Lung (tissue), 12 donors: ENCODE data around the gene ART1. TPM values are rescaled to one million over a fixed set of nuclear protein-coding genes. Genes with fewer than 3 reads are reported as not detected.

Source experiments
- ATAC-seq: fragments of 200-7000 bp; cut with Tn5 transposase; one replicate; pipeline ENCODE4 v1.9.1; 2020; ENCODE audit warnings: moderate number of reproducible peaks; ENCODE audit not compliant: insufficient read depth, low FRiP score
- DNase-seq, 3 donors: peaks; one replicate each; pipeline ENCODE4 v3.0.0-alpha.2; 2013 to 2017
- H3K27ac ChIP-seq, 2 donors: one replicate each; pipeline ENCODE4 v1.5.1; 2013; ENCODE audit warnings: mild to moderate bottlenecking in 2 of 2, moderate library complexity in 2 of 2, control low read depth in 1 of 2, inconsistent platforms in 1 of 2, low read depth in 1 of 2, low read length in 1 of 2
- H3K27me3 ChIP-seq, 3 donors: one replicate each; pipeline ENCODE4 v1.5.1; 2013; ENCODE audit warnings: low read length in 2 of 3; ENCODE audit not compliant: control insufficient read depth in 3 of 3, insufficient read depth in 3 of 3
- H3K36me3 ChIP-seq, 4 donors: one replicate each; pipeline ENCODE4 v1.5.1; 2013; ENCODE audit warnings: low read length in 4 of 4, mild to moderate bottlenecking in 1 of 4, moderate library complexity in 1 of 4; ENCODE audit not compliant: control insufficient read depth in 4 of 4, insufficient read depth in 4 of 4
- H3K4me1 ChIP-seq, 5 donors: one replicate each; pipeline ENCODE4 v1.5.1; 2013; ENCODE audit warnings: low read length in 5 of 5, mild to moderate bottlenecking in 2 of 5, moderate library complexity in 1 of 5; ENCODE audit not compliant: control insufficient read depth in 5 of 5, insufficient read depth in 5 of 5
- H3K4me3 ChIP-seq: one replicate; pipeline ENCODE4 v1.5.1; 2013; ENCODE audit warnings: mild to moderate bottlenecking, control low read depth, moderate library complexity
- H3K9ac ChIP-seq, 2 donors: one replicate each; pipeline ENCODE4 v1.5.1; 2013; ENCODE audit warnings: low read length in 2 of 2, control low read depth in 1 of 2; ENCODE audit not compliant: insufficient read depth in 1 of 2
- H3K9me3 ChIP-seq, 4 donors: one replicate each; pipeline ENCODE4 v1.5.1; 2013; ENCODE audit warnings: low read length in 3 of 4, mild to moderate bottlenecking in 1 of 4, moderate library complexity in 1 of 4; ENCODE audit not compliant: control insufficient read depth in 4 of 4, insufficient read depth in 3 of 4
- CTCF ChIP-seq: IDR thresholded peaks from 2 replicates; pipeline ENCODE4 v1.5.1; 2012; ENCODE audit warnings: mild to moderate bottlenecking; ENCODE audit errors: control extremely low read depth, extremely low read depth
- WGBS, 2 donors: extraction: QIAGEN DNeasy Blood & Tissue Kit; methylation state at CpG; one replicate each; pipeline ENCODE4 v1.1.7; 2013; 5-methylcytosine and 5-hydroxymethylcytosine counted together
- polyA plus RNA-seq, 2 donors: library from polyadenylated mRNA; stranded (reverse); fragments of 200-250 nt; gene quantifications; one replicate each; pipeline ENCODE4 v1.2.1, GENCODE V29; 2013
- total RNA-seq, 2 donors: library from RNA; depleted of rRNA in 1 of 2; stranded (reverse); fragments of >200 nt in 1 of 2; gene quantifications; one replicate each; pipeline ENCODE4 v1.2.1, GENCODE V29; 2014 to 2021
- donor health status: control.
- donor health status: control.
- donor health status: Bipolar disorder and iron deficiency.
- donor health status: healthy.
- donor health status: DM: yes; HTN: yes; CAD: no.

The ART1 gene
- total and polyA plus RNA-seq, 4 donors: 0.14 to 0.80 (median 0.68) TPM; not detected in 1

GRCh38 chr11:3638513-3638912 is 6.4 kb upstream of the ART1 start:
- no peak overlapping the region for H3K9ac ChIP-seq
- TF ChIP-seq CTCF: no peak
- no peak overlapping the region for H3K27ac ChIP-seq
- H3K36me3 ChIP-seq: no peaks in the 10 kb centered on the region
- H3K4me3 ChIP-seq: no peak overlapping the region
- no peaks in the 10 kb centered on the region for H3K9me3 ChIP-seq
- H3K4me1 ChIP-seq: peaks cover 0 to 10% (median 4%) of the 10 kb centered on the region in 5 donors
- H3K27me3 ChIP-seq: no peaks in the 10 kb centered on the region
- DNase-seq: no peak
- ATAC-seq: no peak
- WGBS, 2 donors: 87 to 89% methylated on average over 5 of the region's 5 CpGs

- DNase-seq (no peak), ATAC-seq (no peak)
- no peak overlapping the region for H3K9ac ChIP-seq
- H3K27ac ChIP-seq: no peak overlapping the region
- no peaks in the 10 kb centered on the region for H3K27me3 ChIP-seq
- 94 to 97% methylated on average over 14 of the region's 14 CpGs for WGBS, 2 donors
- H3K36me3 ChIP-seq: no peaks in the 10 kb centered on the region
- H3K4me3 ChIP-seq: no peak overlapping the region
- peaks cover 0 to 10% (median 4%) of the 10 kb centered on the region in 5 donors for H3K4me1 ChIP-seq
- TF ChIP-seq CTCF: no peak
- peaks cover 0 to 4% (median 0%) of the 10 kb centered on the region in 4 donors for H3K9me3 ChIP-seq
These were observed 5.1 kb upstream of the ART1 start for GRCh38 chr11:3639841-3640240.

GRCh38 chr11:3641191-3641590 is 3.7 kb upstream of the ART1 start:
- no peak for ATAC-seq

More at GRCh38 chr11:3641191-3641590, 3.7 kb upstream of the ART1 start:
- WGBS, 2 donors: 61 to 76% methylated on average over 8 of the region's 8 CpGs
- H3K9me3 ChIP-seq: peaks cover 0 to 4% (median 0%) of the 10 kb centered on the region in 4 donors
- no peak overlapping the region for H3K9ac ChIP-seq
- H3K27me3 ChIP-seq: no peaks in the 10 kb centered on the region
- no peak overlapping the region for H3K4me3 ChIP-seq
- H3K4me1 ChIP-seq: peaks cover 0 to 10% (median 4%) of the 10 kb centered on the region in 5 donors
- H3K27ac ChIP-seq: no peak overlapping the region
- TF ChIP-seq CTCF: no peak
- no peak for DNase-seq
- no peaks in the 10 kb centered on the region for H3K36me3 ChIP-seq
